Colon (tissue), 2 donors: ENCODE measurements around the gene PALD1.

Experiments used
- FAIRE-seq: peaks from 2 replicates; lab custom pipeline; 2012; peaks lifted over from hg19 to GRCh38; lab: Jason Lieb, UNC
- donor health status: control.
- donor health status: control.

Gene PALD1

DNA sequence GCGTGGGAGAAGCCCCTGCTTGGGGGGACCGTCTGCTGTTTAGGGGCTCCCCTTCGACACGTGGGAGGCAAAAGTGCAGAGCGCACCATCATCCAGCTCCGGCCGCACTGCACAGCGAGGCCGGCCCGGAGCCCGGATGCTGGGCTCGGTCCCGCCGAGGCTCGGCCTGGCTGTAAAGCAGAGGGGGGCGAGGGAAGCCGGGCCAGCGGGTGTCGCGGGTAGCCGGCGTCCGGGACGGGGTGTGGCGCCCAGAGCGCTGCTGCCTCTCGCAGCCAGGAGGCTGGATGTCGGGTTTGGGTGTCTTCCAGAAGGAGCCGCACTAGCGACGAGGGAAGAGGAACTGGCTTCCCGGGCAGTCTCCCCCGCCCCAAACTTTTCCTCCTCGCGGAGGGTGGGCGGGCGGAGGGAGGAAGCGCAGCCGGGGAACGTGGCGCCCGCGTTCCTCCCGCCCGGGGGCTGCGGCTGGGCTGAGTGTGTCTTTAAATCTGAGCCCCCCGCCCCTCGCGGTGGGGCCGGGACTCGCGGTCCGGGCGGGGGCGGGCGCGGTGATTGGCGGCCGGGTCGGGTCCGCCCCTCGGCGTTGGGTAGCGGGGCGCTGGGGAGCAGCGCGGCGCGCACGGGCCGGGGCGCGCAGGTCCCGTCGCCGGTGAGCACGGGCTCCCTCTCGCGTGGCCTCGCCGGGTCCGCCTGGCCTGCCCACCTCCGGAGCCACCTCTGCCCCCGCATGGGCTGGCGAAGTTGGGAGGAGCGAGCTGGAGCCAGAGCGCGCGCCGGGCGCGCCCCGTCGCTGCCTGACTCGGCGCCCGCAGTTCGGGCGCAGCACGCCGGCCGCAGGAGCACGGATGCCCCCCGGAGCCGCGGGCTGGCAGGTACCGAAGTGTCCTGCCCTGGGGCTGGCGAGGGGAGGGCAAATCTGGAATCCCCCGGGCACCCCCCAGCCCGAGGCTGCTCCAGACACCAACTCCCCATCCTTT lies at the start of gene PALD1:
Gene PALD1 (plus strand): TSS at position 577 of the 974 bp plus-strand sequence. CDS start 47,185 bp downstream, outside the sequence.
- FAIRE-seq = no peak

GRCh38 chr10:70430493-70431445 lies 47.8 kb upstream of the PALD1 start:
- FAIRE-seq = no peak

- FAIRE-seq = no peak
These were observed 46.5 kb upstream of the PALD1 start for GRCh38 chr10:70432101-70432500.

DNA sequence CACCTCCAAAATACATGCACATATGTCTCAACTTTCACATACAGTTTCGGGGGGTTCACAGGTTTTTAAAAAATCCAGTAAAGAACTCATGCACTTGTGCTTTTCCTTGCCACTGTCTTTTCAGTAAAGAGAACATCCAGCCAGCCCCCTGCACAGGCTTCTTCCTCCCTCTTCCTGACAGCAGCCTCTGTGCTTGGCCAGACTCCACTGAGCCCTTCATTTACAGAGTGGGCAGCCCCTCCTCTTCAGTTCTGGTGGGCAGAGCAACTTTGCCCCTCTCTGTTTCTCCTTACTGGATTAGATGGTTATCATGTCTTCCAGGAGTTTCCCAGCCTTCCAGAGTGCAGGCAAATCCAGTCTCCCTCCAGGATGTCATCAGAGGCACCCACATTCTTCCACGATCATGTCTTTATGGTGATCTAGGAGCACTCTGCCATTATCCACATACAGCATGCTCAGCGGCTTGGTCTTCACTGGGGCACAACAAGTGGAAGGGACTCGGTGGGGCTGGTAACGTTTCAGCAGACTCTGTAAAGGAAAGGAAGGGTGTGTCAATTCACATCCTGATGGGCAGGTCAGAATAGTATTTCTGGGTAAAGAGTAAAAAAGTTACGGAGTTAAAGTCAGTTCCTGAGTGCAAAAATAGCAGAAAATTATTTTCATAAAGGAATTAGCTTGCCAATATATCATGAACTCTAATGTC lies 45.9 kb upstream of the PALD1 start:
- no peak for FAIRE-seq

- no peak for FAIRE-seq
These were observed 44.8 kb upstream of the PALD1 start for GRCh38 chr10:70433581-70434280.

DNA sequence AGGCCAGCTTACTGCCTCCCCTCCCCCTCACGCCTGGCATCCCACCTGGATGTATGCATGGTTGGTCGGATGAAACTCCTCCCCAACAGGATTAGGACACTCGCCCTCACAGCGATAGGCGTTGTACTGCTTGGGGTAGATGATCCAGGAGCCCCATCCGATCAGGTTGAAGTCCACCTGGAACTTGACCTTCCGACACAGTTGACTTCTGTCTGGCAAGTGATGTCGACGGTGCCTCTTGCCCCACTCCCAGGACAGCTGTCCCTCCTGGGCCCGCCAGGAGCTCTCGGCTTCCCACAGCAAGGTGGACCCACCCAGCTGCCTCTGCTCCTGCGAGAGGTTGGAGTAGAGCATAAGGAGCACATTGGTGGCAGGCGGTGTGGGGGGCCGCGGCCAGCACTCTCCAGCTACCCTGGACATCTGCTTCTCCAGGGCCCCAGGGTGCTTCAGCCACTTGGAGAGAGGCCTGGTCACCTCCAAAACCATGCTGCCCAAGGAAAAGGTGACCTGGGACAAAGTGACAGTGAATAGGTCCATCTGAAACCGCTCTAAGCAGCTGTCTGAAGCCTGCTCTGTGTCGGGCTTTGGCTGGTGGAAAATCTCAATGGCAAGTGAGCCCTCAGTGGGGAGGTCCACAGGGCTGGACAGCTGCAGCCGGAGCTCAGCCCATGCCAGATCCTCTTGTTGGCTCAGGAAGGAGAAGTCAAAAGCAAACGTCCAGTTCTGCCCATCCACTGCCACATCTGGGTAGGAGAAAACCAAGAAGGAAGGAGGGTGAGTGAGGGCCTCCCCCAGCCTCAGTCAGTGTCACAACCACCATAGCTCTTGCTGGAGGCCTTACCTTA lies 43.1 kb upstream of the PALD1 start:
- FAIRE-seq = no peak

GRCh38 chr10:70437721-70438120 lies 40.8 kb upstream of the PALD1 start:
- FAIRE-seq = no peak

DNA sequence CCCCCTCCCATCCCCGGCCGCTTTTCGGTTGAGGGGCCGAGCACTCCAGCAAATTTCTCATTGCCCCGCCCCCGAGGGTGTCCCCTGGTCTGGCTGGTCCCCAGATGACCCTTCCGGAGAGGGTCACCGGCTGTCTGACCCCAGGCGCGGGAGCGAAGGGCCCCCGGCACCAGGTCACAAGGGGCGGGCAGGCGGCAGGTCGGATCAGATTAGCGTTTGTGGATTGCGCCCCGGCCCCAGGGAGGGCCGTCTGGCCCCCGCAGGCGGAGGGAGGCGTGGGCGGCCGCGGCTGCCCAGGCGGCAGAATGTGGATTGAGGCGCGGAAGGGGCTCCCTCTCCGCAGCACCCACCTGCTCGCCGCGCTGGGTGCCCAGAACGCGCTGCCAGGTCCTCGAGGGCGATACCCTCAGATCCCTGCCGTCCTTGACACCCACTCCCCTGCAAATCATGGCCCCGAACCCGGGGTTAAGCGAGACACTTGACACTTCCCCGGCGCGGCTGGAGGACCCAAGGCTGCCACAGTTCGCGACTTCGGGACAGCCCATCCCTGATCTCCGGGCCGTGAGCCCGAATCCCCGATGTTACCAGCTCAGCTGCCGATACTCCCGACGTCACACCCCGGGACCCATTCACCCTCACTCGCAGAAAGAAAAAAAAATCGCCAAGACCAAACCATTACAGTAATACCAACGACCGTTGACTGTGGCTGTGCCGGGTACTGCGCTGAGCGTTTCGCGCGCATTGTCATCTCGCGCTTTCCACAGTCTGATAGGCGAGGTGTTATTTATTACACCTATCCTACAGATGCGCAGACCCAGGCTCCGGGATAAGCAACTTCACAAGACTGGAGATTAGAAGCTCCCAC lies 38.0 kb upstream of the PALD1 start:
- no peak for FAIRE-seq

DNA sequence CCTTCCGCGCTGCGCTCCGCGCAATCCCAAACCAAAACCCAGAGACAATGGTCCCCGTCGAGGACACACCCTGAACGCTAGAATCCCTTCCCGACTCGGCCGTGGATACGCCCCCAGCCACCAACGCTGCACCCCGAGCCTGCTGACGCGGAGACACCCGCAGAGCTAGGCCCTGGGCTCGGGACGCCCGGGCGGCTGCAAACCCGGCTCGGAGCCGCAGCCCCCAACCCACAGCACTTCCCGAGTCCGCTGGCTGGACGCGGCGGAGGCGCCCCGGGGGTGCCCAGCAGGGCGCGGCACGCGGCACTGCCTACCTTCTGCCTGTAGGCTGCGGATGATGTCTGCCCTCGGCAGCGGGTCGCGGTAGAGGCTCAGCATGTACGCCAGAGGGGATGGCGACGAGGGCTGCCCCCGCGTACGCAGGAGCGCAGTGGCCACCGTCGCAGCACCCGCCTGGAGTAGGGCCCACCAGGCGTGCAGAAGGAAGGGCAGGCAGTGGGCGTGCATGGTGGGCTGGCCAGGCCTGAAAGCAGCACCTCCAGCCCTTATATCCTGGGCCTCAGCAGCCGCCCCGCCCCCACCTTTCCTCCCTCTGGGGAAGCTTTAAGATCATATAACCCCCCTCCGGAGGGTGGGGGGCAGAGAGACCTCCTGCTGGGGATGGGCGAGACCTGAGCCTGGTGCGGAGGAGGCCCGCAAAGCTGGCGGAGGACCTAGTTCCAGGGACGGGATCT lies 37.2 kb upstream of the PALD1 start, which contains the start of gene NODAL:
Gene NODAL (minus strand): TSS at position 521 of the 734 bp plus-strand sequence. CDS start 14 bp downstream, at position 507.
- no peak for FAIRE-seq

- FAIRE-seq = no peak
These were observed 36.7 kb upstream of the PALD1 start for GRCh38 chr10:70441895-70442309.

DNA sequence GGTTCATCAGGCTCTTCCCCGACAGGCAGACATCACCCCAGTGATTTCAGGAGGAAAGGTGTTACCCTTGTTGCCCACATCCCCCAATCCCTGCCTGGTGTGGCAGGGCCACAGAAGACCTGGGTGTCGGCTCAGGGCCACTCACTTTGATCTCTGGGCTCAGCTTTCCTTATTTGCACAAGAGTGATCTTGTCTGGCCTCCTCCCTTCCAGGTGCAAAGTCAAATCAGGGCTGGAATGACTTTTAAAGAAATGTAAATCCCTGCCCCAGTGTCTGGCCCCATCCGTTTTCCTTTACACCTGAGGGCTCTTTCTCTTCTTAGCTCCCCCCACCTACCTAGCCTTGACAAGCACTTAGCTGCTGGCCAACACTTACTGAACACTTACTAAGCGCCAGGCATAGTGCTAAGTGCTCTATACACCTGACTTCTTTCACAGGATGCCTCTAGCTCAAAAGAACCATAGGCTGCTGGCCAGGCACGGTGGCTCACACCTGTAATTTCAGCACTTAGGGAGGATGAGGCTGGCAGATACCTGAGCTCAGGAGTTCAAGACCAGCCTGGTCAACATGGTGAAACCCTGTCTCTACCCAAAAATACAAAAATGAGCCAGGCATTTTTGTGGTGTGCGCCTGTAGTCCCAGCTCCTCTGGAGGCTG lies 36.1 kb upstream of the PALD1 start:
- FAIRE-seq = no peak

DNA sequence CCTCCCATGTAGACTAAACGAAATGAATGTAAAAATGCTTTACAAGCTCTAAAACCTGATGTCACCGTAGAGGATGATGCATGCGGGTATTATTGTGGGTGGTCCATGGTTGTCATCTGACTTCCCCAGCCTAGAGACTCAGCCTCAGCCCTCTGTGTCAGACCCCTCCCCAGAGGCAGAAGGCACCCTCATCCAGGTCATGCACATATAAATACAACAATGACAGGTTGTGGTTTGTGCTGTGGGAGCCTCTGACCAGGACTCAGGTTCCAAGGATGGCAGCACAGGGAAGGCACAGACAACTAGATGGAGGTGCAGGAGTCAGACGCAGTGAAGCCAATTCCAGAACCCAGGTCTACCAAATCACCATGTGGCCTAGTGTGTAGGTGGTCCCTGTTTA lies 33.8 kb upstream of the PALD1 start:
- FAIRE-seq = no peak

- FAIRE-seq = no peak
These were observed 32.6 kb upstream of the PALD1 start for GRCh38 chr10:70445718-70446657.

DNA sequence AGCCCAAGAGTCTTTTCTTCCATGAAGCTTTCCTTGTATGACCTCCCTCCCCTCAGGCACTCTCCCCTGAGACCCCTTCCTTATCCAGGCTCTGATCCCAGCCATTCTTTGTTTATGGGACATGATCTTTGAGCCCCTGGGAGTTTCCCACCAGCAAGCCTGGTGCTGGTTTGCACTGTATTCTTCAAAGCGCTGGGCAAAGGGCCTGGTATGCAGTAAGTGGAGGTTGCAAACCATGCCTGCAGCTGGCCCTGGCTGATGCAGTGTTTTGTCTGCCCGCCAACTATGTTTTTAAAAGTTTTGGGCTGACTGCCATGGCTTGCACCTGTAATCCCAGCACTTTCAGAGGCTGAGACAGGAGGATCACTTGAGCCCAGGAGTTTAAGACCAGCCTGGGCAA lies 30.3 kb upstream of the PALD1 start:
- no peak for FAIRE-seq

DNA sequence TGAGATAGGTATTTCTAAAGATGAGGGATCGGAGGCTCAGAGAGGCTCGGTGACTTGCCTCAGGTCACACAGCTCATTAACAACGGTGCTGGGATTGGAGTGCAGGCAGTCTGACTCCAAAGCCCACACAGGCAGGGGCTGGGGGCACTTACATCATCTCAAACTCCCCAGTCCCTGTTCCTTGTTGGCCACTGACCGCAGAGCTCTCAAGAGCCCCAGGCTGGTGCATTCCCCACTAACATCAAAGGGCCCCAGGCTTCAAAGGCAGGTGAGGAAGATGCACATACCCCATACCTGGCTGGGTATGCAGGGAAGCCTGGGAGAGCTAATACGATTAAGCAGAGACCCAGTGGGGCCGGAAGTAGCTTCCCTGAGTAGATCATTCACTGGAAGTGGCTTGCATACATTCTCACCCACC lies 23.3 kb upstream of the PALD1 start:
- no peak for FAIRE-seq

- FAIRE-seq = no peak
These were observed 22.4 kb upstream of the PALD1 start for GRCh38 chr10:70456164-70456563.

GRCh38 chr10:70457759-70458305 lies 20.7 kb upstream of the PALD1 start:
- no peak for FAIRE-seq
